HG03039 (cell line): ENCODE results near the gene IRF8.
"Not testable (repeated sequence)": the region's sequence is repeated elsewhere in the genome, so short reads cannot be mapped to it uniquely, and the experiment has no call there.

ENCODE experiments used
- ATAC-seq: cut with Tn5 transposase; IDR thresholded peaks from one replicate; pipeline ENCODE4 v1.9.1; 2021; ENCODE audit warnings: mild to moderate bottlenecking, moderate library complexity; ENCODE audit not compliant: unreplicated experiment

IRF8 gene

DNA sequence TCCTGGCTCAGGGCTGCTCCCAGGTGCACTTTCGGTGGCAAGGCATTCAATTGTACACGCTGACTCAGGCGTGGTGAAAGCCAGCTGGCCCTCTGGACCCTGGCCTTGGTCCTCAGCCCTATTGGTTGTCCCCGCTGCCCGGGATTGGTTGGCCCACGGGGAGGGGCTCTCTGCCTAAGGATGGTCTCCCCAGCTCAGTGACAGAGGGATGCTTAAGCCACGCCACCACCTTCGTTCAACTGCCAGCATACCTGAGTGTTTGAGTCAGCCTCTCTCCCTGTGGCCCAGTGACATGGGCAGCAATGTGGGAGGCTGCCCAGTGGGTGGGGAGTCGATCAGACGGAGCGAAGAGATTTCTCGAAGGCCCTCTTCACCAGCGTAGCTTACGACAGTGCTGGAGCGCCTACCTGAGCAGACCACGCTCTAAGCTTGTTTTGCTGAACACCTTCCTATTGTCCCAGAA, 30.3 kb downstream of the IRF8 start:
- no peak for ATAC-seq

DNA sequence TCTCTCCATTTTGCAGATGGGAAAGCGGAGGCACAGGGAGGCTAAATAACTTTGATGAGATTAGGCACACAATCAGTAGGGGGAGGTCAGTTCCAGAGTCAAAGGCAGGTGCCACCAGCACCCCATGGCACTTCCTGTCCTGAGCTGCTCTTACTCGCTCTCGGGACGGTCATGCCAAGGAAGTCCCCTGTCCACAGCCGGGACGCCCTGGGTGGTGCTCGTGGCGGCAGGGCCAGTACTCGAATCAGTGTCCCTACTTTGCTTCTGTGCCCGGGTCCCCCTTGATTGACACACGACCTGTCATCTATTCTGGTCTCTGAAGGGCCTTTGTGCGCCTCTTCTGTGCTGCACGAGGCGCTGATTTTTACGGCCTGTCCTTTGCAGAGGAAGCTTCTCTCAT, 31.3 kb downstream of the IRF8 start:
- ATAC-seq, result no peak

GRCh38 chr16:85931596-85932402, 32.8 kb downstream of the IRF8 start:
- no peak for ATAC-seq

DNA sequence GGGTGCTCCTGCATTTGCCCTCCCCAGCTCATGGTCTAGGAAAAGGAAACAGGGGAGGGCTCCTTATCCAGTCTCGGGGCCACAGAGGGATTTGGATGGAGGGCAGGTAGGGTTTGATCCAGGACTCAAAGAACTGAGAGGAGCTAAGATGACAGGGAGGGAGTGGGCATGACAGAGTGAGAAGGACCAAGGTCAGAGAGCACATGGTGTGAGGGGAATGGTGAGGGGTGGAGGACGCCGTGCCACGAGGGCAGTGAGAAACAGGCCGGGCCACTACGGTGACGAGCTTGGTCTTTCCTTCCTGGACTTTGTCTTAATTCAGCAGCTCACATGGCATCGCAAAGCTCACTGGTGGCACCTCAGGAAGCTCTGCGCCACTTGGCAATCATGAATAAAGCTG, 35.2 kb downstream of the IRF8 start:
- ATAC-seq, result no peak

- no peak for ATAC-seq
Measured at GRCh38 chr16:85935391-85935973, 36.5 kb downstream of the IRF8 start.

DNA sequence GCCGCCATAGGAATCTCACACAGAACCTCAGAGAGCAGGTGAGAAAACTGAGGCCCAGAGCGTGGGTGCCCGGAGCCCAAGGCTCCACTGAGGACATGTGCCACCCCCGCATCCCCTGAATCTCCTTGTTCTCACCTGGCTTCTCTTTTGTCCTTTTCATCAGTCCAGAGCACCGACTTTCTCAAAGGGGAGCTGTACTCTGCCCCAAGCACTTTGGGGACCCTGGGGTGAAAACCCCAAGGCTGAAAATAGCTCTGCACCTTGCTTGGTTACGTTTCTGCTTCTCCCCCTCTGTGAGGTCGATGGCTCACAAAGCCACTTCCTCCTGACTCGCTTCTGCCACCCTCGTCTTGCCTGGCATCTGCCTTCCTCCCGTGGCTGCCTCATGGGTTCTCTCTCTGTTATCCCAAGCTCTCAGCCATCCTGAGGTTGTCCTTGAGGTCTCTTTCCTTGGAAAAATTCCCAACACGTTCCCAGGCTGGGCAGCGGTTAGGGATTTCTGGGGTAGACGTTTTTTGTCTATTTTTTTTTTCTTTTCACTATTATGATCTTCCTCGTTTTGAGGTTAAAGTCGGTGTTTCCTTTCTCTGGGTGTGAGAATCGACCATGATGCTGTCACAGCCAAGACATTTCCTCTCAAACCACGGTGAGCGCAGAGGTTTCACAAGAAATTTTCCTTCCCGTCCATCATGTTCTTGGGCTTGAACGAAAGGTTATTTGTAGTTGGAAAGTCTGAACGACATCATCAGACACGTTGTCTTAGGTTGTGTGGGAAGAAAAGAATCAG, 37.2 kb downstream of the IRF8 start:
- peak; percentile 74 for ATAC-seq

DNA sequence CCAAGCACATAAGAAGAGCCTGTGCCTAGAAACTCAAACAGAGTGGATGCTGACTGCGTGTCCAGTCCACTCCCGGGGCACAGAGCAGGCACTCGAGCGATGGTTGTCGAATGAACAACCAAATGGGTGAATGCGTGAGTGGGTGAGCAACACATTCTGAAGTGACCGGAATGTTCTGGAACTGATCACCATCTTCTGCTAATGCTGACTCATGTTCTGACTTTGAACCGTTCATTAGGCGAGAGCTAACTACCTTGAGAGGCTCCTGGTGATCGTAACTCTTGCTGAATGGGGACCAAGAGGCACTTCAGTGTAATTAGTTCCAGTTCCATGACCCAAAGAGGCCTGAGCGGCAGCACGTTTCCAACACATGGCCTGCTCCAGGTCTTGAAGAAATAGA, 37.9 kb downstream of the IRF8 start:
- no peak for ATAC-seq

GRCh38 chr16:85940214-85940613, 41.3 kb downstream of the IRF8 start:
- no peak for ATAC-seq

GRCh38 chr16:85941863-85942644, 43.1 kb downstream of the IRF8 start:
- ATAC-seq, result no peak

DNA sequence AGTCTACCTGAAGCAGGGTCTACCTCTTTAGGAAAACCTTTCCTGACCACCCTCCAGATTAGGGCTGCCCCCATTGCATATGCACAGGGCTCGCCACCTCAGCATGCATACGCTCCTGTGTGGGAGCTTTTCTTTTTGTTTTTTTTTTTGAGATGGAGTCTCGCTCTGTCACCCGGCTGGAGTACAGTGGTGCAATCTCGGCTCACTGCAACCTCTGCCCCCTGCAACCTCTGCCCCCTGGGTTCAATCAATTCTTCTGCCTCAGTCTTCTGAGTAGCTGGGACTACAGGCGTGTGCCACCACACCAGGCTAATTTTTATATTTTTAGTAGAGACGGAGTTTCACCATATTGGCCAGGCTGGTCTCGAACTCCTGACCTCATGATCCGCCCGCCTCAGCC, 43.7 kb downstream of the IRF8 start:
- not testable (repeated sequence) for ATAC-seq

- no peak for ATAC-seq
Measured at GRCh38 chr16:85943711-85944110, 44.7 kb downstream of the IRF8 start.

DNA sequence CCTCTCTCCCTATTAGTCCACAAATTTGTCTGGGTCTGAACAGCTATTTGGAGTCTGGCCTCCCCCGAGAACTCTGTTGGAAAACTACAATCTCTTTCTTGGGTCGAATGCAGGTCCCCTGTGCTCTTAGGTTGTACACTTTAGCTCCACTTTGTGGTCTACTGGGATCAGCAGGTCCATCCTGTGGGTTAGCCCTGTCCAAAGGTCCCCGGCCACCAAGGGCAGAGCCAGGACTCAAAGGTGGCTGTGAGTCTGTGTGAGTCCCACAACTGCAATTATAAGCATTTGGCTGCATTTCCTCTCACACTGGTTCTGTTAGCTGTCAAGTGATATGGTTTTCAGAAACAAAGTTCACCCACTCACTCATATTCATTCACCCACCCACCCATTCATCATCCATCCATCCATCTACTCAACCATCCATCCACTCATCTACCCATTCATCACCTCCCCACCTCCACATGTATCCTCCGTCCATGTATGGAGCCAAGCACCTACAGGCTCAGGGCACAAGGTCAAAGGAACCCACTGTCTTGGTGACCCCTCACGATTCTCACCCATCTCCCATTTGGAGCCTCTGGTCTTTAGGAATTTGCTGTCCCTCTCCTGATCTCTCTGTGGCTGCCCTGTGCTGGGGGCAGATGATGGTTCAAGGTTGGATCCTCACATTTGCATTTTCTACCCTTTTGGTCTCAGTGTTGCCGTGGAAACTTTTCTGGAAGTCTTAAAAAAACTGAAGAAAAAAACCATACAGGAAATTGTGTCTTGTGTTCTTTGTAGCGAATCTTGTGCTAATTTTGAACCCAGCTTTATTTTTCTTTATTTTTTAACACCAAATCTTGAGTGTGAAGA, 45.8 kb downstream of the IRF8 start:
- no peak for ATAC-seq

DNA sequence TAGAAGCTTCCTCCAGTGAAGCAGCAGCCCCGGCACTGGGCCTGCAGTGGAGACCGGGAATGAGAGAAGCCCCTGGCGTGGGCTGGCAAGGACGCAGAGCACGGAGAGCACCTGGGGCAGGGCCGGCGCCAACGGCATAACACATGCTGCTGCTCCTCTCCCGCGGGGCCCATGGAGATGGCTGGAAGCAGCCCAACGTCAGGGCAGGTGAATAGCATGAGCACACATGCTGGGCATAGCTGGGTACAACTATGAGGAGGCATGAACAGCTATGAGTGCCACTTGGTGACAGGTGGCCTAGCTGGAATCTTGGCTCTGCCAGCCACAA, 46.4 kb downstream of the IRF8 start:
- no peak for ATAC-seq

- no peak for ATAC-seq
Measured at GRCh38 chr16:85946541-85947124, 47.7 kb downstream of the IRF8 start.

GRCh38 chr16:85947230-85948137, 48.5 kb downstream of the IRF8 start:
- ATAC-seq, result peak; percentile 59

DNA sequence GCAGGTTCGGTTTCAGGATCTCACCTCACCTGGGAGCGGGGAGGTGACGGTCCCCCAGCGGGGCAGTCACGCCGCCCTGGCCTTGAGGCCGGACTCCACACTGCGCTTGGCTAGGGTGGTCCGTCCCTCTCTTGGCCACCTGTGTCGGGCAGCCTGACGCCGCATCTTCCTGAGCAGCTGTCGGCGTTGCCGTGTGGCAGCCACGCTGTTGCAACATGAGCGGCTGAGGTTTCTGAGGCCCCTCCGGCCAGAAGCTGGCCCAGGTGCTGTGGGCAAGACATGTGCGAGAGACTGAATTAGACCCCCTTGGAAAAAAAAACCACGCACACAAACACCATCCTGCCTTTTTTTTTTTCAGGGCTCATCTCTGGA, 49.2 kb downstream of the IRF8 start:
- ATAC-seq, result peak; percentile 29

DNA sequence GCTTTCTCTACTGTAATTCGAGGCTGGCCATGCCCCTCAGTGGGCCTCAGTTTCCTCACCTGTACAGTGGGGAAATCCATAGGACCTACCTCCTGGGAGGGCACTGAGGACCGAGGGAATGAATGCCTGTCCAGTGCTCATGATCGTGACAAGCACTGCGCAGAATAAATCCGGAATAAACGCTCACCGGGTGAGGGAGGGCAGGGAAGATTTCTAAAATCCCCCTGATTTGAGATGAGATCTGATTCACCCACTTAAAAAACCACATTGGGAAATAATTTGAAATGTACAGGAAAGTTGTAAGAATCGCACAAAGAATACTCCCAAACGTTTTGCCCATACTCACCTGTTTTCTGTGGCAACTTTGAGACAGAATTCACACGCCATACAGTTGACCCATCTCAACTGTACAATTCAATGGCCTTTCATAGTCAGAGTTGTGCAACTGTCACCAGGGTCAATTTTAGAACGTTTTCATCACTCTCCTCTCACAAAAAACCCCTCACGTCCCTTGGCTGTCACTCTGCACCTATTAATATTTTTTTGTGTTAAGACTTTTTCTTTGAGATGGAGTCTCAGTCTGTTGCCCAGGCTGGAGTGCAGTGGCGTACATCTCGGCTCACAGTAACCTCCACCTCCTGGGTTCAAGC, 49.8 kb downstream of the IRF8 start:
- ATAC-seq, result no peak

GRCh38 chr16:85950136-85950918, 51.4 kb downstream of the IRF8 start:
- no peak for ATAC-seq
